SK-MEL-5 (cell line): ENCODE data around the gene ZC3H8. TPM values are rescaled to one million over a fixed set of nuclear protein-coding genes. Genes with fewer than 3 reads are reported as not detected.

ENCODE experiments used
- DNase-seq: peaks from one replicate; pipeline ENCODE4 v3.0.0-alpha.2; 2016; ENCODE audit warnings: low read depth, low spot score
- in situ Hi-C: cut with HindIII; loops from 2 replicates; pipeline ENCODE4 v1.10.0; 2016; ENCODE audit warnings: low sequenced_read_pairs, high pct_unique_total_duplicates, low pct_unique_long_range_greater_than_20kb
- total RNA-seq: library from RNA; depleted of rRNA; stranded (reverse); fragments of >200 nt; shearing (Covaris generic); gene quantifications from 2 replicates; pipeline ENCODE4 v1.2.3, GENCODE V29; 2014

The ZC3H8 gene
- total RNA-seq, 1 experiment from 2014 or later: 19.7 TPM

- no peak for DNase-seq
- in situ Hi-C loops: no loop called here
Measured at GRCh38 chr2:112272669-112273068, 17.8 kb upstream of the ZC3H8 start.

- DNase-seq: no peak
- in situ Hi-C loops: no loop called here
Measured at GRCh38 chr2:112268547-112268946, 13.7 kb upstream of the ZC3H8 start.

- in situ Hi-C loops: no loop called here
Measured at GRCh38 chr2:112262876-112263275, 8.0 kb upstream of the ZC3H8 start.

GRCh38 chr2:112260295-112260625, 5.4 kb upstream of the ZC3H8 start:
- DNase-seq: no peak
- in situ Hi-C loops: no loop called here

More at GRCh38 chr2:112262876-112263275, 8.0 kb upstream of the ZC3H8 start:
- no peak for DNase-seq

GRCh38 chr2:112259509-112260294, 4.9 kb upstream of the ZC3H8 start:
- DNase-seq: peak; percentile 79
- in situ Hi-C loops: no loop called here

- in situ Hi-C loops: no loop called here
- DNase-seq: peak; percentile 20
Measured at GRCh38 chr2:112257575-112257974, 2.7 kb upstream of the ZC3H8 start.

- in situ Hi-C loops: no loop called here
- no peak for DNase-seq
Measured at GRCh38 chr2:112256654-112257053, 1.8 kb upstream of the ZC3H8 start.

GRCh38 chr2:112255875-112256274, 1.0 kb upstream of the ZC3H8 start:
- in situ Hi-C loops: no loop called here
- DNase-seq: no peak

- in situ Hi-C loops: no loop called here
- no peak for DNase-seq
Measured at GRCh38 chr2:112253261-112253815, 1.5 kb downstream of the ZC3H8 start.

GRCh38 chr2:112251271-112251670, 3.6 kb downstream of the ZC3H8 start:
- no peak for DNase-seq
- in situ Hi-C loops: no loop called here

GRCh38 chr2:112244854-112245253, 10.0 kb downstream of the ZC3H8 start:
- in situ Hi-C loops: no loop called here
- no peak for DNase-seq

GRCh38 chr2:112243233-112243632, 11.6 kb downstream of the ZC3H8 start:
- in situ Hi-C loops: no loop called here

GRCh38 chr2:112242384-112242783, 12.5 kb downstream of the ZC3H8 start:
- no peak for DNase-seq
- in situ Hi-C loops: no loop called here

More at GRCh38 chr2:112243233-112243632, 11.6 kb downstream of the ZC3H8 start:
- no peak for DNase-seq

GRCh38 chr2:112239862-112240261, 15.0 kb downstream of the ZC3H8 start:
- in situ Hi-C loops: no loop called here
- DNase-seq: no peak

GRCh38 chr2:112230371-112230770, 24.5 kb downstream of the ZC3H8 start:
- DNase-seq: no peak
- in situ Hi-C loops: no loop called here

- in situ Hi-C loops: no loop called here
- DNase-seq: peak; percentile 15
Measured at GRCh38 chr2:112229348-112229747, 25.5 kb downstream of the ZC3H8 start.

- DNase-seq: no peak
- in situ Hi-C loops: no loop called here
Measured at GRCh38 chr2:112220831-112221230, 34.0 kb downstream of the ZC3H8 start.

GRCh38 chr2:112220186-112220585, 34.7 kb downstream of the ZC3H8 start:
- in situ Hi-C loops: no loop called here
- no peak for DNase-seq

GRCh38 chr2:112217854-112218253, 37.0 kb downstream of the ZC3H8 start:
- in situ Hi-C loops: no loop called here
- DNase-seq: no peak
